CD4-positive, alpha-beta T cell treated with Interleukin-21 for 1 hour (primary cell): Measurements from ENCODE around the gene FUZ.
A peak's percentile ranks its signal among the peaks of the same experiment; 100 is the strongest.
"Not testable (repeated sequence)": the region's sequence is repeated elsewhere in the genome, so short reads cannot be mapped to it uniquely, and the experiment has no call there.

ENCODE experiments used
- DNase-seq: peaks from one replicate; pipeline ENCODE4 v3.0.0-alpha.2; 2020

The FUZ gene

DNA sequence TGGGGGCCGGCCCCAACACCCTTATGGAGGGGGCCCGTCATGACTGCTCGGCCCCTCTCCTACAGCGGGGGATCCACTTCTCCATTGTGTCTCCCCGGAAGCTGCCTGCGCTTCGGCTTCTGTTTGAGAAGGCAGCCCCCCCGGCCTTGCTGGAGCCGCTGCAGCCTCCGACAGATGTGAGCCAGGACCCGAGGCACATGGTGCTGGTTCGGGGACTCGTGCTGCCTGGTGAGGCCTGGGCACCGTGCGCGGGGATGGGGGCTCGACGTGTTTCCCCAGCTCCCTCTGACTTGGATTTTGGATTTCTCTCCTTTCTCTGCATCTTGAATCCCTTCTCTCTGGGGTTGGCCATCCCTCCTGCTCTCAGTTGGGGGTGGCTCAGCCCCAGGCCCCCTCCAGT is 16.6 kb upstream of the FUZ start:
- no peak for DNase-seq

DNA sequence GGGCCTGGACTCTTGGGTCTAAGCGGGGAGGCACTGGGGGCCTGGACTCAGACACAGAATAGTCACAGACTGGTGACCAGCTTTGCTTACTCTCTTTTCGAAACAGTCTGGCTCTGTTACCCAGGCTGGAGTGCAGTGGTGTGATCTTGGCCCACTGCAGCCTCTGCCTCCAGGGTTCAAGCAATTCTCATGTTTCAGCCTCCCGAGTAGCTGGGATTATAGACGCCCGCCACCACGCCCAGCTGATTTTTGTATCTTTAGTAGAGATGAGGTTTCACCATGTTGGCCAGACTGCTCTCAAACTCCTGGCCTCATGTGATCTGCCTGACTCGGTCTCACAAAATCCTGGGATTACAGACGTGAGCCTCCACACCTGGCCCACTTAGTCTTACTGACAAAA is 16.1 kb upstream of the FUZ start:
- DNase-seq = no peak

DNA sequence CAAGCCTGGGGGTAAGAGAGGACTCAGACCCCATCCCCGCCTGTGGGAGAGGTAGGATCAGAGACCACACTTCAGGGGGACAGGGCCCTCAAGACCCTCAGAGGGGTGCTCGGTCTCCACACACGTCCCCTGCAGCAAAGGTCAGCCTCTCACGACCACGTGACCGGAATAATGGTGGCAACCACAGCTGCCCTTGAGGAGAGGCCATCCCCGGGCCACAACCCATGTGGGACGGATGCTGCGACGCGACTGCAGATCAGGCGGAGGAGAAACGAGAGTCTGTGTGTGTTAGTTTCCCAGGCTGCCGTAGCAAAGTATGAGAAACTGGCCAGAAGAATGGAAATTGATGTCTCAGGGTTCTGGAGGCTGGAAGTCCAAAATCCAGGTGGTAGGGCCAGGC is 13.9 kb upstream of the FUZ start:
- no peak for DNase-seq

DNA sequence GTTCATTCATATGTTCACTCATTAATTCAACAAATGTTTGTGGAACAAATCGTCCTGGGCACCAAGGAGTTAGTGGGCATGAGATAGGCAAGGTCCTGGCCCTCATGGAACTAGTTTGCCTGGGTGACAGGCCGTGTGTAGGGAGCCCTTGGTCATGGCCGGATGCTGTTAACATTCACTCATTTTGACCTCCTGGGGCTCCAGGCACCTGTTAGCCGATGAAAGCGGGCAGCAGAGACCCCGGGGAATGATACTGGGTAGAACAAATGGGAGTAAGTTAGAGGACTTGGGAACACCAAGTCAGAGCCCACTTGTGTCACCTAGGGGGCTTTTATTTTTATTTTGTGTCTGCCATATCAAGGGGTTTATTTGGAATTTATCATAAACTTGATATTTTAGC is 11.6 kb upstream of the FUZ start:
- no peak for DNase-seq

DNA sequence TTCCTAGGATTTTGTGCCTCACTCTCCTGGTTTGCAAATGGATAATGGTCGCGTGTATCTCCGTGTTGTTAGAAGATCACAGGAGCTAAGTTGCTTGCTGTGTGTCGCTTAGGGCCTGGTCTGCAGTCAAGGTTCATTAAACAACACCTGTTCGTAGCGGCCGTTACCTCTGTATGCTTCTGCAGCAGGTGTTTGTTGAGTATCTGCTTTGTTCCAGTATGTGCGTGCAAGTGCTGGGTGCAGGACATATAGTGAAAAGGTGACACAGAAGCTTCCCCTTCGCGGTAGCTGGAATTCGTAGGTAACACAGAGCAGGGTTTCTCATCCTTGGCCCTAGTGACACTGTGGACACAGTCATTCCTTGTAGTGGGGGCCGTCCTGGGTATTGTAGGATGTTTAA is 10.4 kb upstream of the FUZ start:
- no peak for DNase-seq

DNA sequence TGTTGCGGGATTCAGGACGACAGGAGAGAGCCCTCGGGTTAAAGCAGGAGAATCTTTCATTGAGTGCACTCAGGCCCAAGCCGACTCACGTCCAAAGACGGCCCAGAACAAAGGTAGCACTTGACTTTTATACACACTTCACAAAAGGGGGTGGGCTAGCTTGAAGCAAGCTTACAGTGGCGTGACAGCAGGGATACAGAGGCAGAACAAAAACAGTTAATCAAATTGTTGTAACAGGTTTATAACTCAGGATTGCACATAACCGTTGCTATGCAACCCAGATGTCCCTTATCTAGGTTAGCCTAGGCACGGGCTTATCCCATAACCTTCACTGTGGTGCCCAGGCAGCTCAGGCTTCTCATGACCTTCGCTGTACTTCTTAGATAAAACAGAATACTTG is 7.0 kb upstream of the FUZ start:
- DNase-seq = no peak

DNA sequence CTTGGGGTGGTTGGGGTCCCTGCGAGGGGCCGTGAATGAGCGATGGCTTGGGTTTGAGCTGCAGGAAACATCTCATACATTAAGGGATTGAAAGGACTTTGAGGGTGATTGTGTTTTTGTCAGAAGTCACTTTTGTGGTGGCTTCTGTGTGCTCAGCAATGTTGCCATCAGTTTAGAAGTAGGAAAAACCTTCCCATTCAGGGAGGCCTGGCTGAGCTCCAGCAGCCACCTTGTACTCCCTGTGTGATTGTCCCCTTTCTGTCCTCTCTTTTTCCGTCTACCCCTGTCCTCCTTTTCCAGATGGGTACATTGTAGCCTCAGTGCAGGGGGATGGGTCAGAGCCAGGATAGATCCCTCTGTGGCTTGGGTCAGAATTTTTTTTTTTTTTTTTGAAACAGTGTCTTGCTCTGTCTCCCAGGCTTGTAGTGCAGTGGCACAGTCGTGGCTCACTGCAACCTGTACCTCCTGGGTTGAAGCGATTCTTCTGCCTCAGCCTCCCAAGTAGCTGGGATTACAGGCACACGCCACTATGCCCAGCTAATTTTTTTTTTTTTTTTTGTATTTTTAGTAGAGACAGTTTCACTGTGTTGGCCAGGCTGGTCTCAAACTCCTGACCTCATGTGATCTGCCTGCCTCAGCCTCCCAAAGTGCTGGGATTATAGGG is 6.5 kb upstream of the FUZ start:
- not testable (repeated sequence) for DNase-seq

DNA sequence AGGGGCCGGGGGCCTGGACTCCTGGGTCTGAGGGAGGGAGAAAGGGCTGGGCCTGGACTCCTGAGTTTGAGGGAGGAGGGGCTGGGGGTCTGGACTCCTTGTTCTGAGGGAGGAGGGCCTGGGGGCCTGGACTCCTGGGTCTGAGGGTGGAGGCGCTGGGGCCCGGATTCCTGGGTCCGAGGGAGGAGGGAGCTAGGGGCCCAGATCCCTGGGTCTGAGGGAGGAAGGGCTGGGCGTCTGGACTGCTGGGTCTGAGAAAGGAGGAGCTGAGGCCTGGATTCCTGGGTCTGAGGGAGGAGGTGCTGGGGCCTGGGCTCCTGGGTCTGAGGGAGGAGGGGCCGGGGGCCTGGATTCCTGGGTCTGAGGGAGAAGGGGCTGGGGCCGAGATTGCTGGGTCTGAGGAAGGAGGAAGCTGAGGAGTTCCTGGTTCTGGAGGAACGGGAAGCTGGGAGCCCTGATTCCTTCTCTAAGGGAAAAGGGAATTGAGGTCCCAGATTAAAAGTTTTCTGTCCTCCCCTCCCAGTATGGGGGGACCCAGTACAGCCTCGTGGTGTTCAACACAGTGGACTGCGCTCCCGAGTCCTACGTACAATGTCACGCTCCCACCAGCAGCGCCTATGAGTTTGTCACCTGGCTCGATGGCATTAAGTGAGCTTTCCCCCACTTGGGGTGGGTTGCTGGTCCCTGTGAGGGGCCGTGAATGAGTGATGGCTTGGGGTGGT is 5.7 kb upstream of the FUZ start:
- DNase-seq = no peak

DNA sequence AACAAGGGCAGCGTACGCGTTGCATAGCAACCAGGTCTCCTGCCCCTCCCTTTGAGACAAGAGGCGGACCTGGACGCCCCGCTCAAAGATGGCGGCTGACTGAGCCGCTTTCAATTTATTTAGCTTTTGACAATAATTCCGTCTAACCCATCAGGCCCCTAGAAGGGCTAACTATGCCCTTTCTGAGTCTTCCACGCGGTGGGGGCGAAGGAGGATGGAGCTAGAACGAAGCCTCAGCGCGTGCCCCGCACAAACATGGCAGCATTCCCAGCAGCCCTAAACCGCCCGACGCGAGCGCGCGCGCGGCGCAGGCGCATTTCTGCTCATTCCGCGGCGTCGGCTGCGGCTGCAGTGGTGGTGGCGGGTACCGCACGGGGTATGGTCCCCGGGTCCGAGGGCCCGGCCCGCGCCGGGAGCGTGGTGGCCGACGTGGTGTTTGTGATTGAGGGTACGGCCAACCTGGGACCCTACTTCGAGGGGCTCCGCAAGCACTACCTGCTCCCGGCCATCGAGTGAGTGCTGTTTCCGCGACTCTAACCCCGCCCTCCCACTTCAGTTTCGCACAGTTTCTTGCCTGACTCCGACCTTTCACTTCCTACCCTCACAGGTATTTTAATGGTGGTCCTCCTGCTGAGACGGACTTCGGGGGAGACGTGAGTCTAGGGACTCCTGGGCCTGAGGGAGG is 5.0 kb upstream of the FUZ start, which contains the start of gene MED25:
TSS of gene MED25 (plus strand) at position 326 of the 685 bp plus-strand sequence. CDS start at position 379, 53 bp downstream.
- DNase-seq = peak; percentile 90

DNA sequence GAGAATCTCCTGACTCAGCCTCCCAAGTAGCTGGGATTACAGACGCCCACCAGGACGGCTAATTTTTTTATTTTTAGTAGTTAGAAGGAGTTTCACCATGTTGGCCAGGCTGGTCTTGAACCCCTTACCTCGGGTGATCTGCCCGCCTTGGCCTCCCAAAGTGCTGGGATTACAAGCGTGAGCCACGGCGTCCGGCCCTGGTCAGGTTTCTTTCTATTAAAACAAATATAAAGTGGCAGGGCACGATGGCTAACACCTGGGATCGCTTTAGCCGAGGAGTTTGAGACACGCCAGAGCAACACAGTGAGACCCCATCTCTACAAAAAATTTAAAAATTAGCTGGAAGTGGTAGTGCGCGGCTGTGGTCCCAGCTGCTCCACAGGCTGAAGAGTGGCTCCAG is 3.5 kb upstream of the FUZ start:
- DNase-seq = no peak

DNA sequence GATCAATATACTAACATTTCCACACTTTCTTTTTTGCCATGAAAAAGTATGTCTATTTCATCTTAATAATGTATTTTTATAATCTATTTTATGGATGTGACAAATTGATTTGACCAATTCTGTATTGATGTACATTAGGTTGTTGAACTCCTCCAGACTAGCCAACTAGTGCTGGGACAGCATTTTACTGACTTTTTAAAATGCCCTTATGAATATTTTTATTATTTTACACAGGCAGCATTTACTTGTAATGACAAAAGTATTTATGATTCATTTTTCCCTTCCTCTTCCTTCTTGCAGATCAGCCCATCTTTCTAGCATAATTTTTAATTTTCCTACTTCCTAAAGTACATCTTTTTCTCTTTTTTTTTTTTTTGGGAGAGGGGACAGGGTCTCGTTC is 918 bp upstream of the FUZ start:
- DNase-seq = peak; percentile 34

DNA sequence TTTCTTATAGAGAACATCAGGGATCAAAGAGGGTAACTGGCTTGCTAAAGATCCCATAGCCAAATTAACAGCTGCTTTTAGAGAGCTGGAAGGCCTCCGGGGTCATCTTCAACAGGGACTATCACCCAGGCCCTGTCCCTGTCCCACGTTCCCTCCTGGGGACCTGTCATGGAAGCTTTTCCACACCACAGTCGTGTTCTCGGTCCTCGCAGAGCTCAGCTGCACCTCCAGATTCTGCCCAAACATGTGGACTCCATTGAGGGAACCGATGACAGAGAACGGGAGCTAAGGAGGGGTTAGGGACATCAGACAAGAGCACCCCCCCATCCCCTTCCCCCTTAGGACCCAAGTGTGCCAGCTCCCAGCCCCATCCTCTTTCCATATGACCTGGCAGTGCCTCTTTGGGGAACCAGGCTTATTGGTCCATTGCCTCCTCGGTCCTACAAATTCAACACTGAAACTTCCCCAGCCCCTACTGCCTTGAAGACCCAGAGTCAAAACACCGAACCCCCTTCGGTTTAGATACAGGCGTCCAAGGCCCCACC is 568 bp downstream of the FUZ start:
- DNase-seq = no peak

DNA sequence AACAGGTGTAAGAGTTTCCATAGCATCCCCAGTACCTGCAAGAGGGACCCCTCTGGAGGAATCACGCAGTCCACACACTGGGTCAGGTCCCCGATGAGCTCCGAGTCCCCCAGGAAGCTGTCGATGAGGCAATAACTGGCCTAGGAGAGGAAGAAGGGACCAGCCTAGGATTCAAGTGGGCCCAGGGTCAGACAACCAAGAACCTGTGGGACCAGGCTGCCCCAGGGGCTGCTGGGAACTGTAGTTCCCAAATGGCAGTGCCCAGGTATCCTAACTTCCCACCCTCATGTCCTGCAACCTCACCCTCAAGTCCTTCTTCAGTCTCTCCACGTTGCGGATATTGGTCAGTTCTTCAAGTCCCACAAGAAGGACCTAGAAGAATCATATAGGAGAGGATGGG is 1.8 kb downstream of the FUZ start:
- DNase-seq = no peak

DNA sequence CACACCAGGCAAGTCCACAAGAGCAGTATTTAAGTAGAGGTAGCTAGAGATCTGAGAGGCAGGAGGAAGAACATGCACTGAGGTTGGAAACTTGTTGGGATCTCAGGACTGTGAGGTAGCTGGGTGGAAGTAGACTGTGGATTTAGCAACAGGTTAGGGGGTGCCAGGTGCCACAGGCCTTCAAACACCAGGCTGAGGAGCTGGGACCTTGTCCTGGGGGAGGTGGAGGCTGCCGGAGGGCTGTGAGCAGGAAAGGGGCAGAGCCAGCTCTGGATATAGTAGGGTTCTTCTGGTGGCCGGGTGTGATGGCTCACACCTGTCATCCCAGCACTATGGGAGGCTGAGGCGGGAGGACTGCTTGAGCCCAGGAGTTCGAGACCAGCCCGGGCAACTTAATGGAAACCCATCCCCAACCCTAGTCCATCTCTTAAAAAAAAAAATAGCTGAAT is 3.1 kb downstream of the FUZ start:
- DNase-seq = no peak

DNA sequence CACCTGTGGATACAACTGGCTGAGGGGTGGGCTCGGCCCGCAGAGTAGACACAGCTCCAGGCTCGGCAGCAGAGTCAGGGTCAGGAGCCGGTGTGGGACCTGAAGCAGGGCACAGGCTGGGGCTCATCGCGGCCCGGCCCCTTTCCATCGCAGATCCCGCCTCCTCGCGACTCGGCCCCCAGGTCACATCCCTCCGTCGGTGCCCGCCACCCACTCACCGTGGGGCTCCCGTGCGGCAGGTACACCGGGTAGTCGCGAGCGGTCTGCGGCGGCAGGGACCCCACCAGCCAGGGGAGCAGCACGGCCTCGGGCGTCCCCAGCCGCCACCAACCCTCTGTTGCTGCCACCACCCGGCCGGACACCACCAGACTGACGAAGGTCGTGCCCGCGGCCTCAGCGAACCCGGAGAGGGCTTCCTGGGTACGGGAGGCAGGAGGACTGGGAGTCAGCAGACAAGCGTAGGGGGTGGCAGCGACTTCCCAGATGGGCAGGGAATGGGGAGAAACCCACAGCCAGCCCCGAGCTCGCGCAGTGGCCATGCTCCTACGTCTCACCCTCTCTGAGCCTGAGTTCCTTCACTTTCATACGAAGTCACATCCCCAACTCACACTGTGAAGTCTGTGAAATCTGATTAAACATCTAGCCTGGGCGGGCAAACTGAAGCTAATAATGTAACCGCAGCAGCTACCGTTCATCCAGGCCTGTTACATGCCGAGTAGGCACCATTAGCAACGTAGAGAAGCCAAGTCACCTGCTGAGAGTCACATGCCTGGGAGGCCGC is 3.7 kb downstream of the FUZ start:
- peak; percentile 69 for DNase-seq

DNA sequence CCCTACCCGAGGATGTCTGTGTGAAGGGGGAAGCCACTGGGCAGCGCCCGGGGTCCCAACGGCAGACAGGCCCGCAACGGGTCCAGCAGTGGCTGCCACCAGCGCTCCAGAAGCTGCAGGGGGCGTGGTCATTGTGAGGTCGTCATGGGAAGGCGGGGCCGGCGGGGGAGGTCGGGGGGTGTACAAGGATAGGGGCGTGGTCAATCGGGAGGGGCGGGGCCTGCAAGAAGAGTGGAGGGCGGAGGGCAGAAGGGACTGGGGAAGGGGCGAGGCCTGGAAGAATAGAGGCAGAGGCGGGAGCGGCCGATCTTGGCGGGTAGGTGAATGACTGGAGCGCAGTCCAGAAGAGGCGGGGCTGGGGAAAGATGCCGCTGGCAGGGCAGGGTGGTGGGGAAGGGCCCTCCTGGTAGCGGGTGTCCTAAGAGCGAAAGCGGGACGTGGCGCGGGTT is 4.4 kb downstream of the FUZ start:
- DNase-seq = peak; percentile 92

DNA sequence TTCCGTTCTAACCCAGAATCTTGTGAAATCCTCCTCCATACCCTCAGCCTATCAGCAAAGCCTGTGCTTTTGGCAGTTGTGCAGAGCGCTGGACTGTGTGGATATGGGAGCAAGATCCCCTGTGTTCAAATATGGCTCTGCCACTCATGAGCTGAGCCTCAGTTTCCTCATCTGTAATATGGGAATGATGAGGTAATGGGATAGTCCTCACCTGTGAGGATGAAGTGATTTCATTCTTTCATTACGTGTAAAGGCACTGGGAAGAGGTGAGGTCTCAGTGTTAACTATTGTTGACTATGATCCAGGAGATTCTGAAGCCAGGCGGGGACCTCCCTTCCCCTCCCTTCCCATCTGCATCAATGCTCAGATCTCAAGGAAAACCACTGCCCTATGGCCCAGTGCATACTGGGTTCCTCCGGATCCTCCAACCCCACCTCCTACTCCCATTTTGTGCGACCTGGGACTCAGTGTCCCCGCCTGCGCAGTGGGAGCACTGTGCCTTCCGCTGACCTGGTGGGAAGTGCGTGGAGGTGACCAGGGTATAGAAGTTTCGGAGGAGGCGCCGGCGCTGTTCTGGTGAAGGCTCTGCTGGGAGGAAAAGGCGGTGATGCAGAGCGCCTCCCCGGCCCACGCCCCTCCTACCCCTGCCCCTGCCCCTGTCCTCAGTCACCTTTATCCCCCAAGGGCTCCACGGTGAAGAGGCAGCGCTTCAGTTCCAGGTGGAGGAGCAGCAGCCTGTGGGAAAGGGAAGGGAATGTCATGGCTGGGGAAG is 5.0 kb downstream of the FUZ start:
- DNase-seq = no peak

DNA sequence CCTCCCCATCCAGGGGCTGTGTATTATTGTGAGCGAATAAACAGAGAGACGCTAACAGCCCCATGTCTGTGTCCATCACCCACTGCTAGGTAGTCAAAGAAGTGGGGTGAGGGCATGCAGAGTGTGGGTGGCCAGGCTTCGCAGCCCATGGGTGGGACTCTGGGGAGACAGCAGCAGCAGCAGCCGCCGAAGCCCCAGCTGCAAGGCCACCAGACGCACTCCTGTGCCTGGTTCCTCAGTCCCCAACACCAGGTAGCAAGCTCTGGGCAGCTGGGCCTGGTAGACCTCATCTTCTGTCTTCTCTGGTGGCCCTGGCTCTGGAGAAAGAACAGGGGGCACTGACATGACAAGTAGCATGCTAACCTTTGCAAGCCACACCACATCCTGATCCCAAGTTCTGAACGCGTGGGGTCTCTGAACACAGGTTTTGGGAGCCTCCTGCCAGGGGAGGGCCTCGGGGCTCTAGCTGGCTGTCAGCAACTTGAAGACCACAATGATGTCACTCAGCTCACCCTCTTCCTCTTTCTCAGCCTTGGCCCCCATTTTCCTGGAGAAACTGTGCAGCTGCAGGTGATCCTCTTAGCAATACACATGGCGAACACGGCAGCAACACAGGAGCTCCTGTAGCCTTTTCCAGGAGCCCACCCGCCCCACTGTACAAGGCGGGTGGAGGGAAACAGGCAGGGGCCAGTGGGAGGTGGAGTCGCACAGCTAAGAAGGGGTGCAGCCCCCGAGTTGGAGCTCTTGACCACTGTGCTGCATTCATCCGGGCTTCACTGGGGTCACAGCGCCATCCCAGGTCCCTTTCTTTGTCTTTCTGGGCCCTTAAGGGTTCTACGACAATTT is 5.8 kb downstream of the FUZ start:
- DNase-seq = no peak

DNA sequence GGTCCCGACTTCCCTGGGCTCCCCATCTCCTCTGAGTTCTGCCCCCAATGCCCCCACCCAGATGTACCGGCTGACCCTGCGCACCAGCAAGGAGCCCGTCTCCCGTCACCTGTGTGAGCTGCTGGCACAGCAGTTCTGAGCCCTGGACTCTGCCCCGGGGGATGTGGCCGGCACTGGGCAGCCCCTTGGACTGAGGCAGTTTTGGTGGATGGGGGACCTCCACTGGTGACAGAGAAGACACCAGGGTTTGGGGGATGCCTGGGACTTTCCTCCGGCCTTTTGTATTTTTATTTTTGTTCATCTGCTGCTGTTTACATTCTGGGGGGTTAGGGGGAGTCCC is 6.5 kb downstream of the FUZ start:
- no peak for DNase-seq

DNA sequence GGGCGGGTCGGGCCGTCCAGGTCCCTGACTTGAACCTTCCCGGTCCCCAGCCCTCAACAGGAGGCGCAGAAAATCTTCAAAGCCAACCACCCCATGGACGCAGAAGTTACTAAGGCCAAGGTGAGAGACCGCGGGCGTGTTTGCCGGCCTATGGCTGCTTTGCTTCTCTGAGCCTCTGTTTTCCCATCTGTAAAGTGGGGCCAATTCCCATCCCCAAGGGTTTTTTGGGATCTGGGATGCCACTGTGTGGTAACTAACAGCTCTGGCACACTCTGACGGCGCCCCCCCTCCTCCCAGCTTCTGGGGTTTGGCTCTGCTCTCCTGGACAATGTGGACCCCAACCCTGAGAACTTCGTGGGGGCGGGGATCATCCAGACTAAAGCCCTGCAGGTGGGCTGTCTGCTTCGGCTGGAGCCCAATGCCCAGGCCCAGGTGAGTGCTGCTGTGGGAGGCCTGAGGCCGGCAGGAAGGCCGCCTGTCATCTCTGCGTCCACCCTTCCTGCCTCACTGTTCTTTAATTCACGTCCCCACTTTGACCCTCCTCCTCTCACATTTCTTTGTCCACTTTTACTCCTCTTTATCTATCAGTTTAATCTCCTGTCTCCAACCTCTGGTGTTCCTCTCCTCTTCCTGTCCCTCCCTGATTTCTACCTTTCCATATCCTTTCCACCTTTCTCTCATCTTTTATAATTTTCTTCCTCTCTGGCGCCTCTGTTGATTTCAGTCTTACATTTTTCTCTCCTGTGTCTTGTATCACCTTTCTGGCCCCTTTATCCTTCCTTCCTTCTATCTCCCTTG is 7.1 kb downstream of the FUZ start:
- DNase-seq = no peak

DNA sequence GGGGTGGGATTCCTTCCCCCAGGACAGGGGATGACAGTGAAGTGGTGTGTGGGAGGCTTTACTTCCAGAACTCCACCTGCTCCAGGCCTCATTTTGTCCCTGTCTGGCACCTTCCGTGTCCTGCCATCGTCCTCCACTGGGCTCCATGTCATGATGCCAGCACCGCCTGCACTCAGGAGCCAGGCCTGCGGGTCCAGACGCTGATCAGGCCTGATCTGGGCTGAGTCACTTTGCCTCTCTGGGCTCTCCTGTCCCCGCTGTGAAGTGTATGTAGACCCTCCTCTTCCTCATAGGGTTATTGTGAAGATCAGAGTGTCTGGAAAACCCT is 9.6 kb downstream of the FUZ start:
- no peak for DNase-seq
